ENCODE measurements around the gene MMP13. TPM values are rescaled to one million over a fixed set of nuclear protein-coding genes. Genes with fewer than 3 reads are reported as not detected.

Gene MMP13
- polyA plus RNA-seq, 1 experiment = not detected

GRCh38 chr11:102966011-102966410, 10.5 kb upstream of the MMP13 start:
- H3K27ac ChIP-seq (ENCODE audit: low read depth, low read length) = no peak overlapping the region
- no peak for TF ChIP-seq CTCF (IDR thresholded peaks at IDR 0.05; ENCODE audit: low read depth, low read length)
- no peak overlapping the region for H3K4me3 ChIP-seq (ENCODE audit: low read depth, low read length)
- H3K27me3 ChIP-seq (ENCODE audit: control insufficient read depth, insufficient read depth, low read length) = no peaks in the 10 kb centered on the region
- peaks cover 3% of the 10 kb centered on the region; the same call in 1 of the 2 replicates for H3K9me3 ChIP-seq (ENCODE audit: control insufficient read depth, insufficient read depth, low read length)
- POLR2A ChIA-PET = no interaction called here
- DNase-seq (ENCODE audit: low read depth, low spot score) = no peak
- CTCF ChIA-PET = interaction anchor here (0.8 to 2.0 kb wide), 3 partner anchors 25 to 156 kb away, joined by 3 to 12 read pairs (median 5); no protein-coding TSS in a partner anchor

- Histone ChIP-seq H3K27me3 (ENCODE audit: control insufficient read depth, insufficient read depth, low read length) (no peaks in the 10 kb centered on the region), H3K4me3 (ENCODE audit: low read depth, low read length) (no peak overlapping the region), H3K9me3 (ENCODE audit: control insufficient read depth, insufficient read depth, low read length) (peaks cover 3% of the 10 kb centered on the region; the same call in 1 of the 2 replicates), H3K27ac (ENCODE audit: low read depth, low read length) (no peak overlapping the region)
- TF ChIP-seq CTCF (IDR thresholded peaks at IDR 0.05; ENCODE audit: low read depth, low read length) = no peak
- no peak for DNase-seq (ENCODE audit: low read depth, low spot score)
- POLR2A ChIA-PET = no interaction called here
- CTCF ChIA-PET = interaction anchor here (2.0 kb wide), 2 partner anchors 24 to 71 kb away, joined by 5 to 12 read pairs; no protein-coding TSS in a partner anchor
Observed at GRCh38 chr11:102964867-102965266, 9.3 kb upstream of the MMP13 start.

DNA sequence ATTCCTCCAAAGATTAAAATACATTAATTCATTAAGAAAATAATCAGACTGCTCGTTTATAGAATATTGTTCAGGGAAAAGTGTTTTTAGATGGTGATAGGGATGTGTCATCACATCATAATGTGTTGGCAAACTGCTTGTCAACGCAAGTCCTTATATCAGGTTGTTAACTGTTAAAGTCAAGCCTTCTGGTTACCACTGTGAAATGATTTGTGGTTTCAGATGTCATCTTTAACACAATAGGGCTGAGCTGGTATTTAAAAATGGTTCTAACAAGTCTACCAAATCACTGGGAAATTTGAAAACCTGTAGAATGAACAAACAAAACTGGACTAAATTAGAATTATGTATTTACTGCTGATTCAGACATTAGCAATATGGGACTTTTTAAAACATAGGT, 2.4 kb upstream of the MMP13 start:
- POLR2A ChIA-PET = no interaction called here
- Histone ChIP-seq H3K27ac (ENCODE audit: low read depth, low read length) (no peak overlapping the region), H3K4me3 (ENCODE audit: low read depth, low read length) (no peak overlapping the region), H3K9me3 (ENCODE audit: control insufficient read depth, insufficient read depth, low read length) (no peaks in the 10 kb centered on the region), H3K27me3 (ENCODE audit: control insufficient read depth, insufficient read depth, low read length) (no peaks in the 10 kb centered on the region)
- CTCF ChIA-PET = interaction anchor here (1.3 to 3.7 kb wide), 2 partner anchors 17 kb away, joined by 7 to 26 read pairs; no protein-coding TSS in a partner anchor
- TF ChIP-seq CTCF (IDR thresholded peaks at IDR 0.05; ENCODE audit: low read depth, low read length) = no peak
- DNase-seq (ENCODE audit: low read depth, low spot score) = no peak

DNA sequence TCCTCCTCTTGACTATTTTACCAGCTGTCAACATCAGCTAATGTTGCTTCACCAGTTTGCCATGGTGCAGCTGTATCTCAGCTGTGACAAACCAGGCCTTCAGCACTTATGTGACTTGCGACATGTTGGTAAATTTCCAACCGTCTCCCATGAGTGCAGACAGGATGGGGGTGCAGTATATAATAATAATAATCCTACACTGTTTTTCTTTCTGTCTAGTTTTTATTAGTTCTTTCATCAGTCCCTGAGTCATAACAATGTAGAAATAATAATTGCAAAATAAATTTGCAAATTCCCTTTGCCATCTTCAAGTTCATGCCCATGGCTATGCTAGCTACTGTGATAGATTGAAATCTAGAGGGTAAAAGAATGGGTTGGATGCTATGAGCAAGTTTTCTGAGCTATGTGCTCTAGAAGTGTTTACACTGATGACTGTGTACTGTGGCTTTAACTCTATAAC, 4.9 kb downstream of the MMP13 start:
- no peak overlapping the region for H3K27ac ChIP-seq (ENCODE audit: low read depth, low read length)
- TF ChIP-seq CTCF (IDR thresholded peaks at IDR 0.05; ENCODE audit: low read depth, low read length) = no peak
- no peak overlapping the region for H3K4me3 ChIP-seq (ENCODE audit: low read depth, low read length)
- no peaks in the 10 kb centered on the region for H3K27me3 ChIP-seq (ENCODE audit: control insufficient read depth, insufficient read depth, low read length)
- no peak for DNase-seq (ENCODE audit: low read depth, low spot score)
- POLR2A ChIA-PET = interaction anchor here (0.7 kb wide), 1 partner anchor 85 kb away, joined by 3 read pairs; no protein-coding TSS in a partner anchor
- H3K9me3 ChIP-seq (ENCODE audit: control insufficient read depth, insufficient read depth, low read length) = no peaks in the 10 kb centered on the region
- CTCF ChIA-PET = interaction anchor here (1.2 to 1.8 kb wide), 3 partner anchors 10 to 86 kb away, joined by 4 to 15 read pairs (median 4); no protein-coding TSS in a partner anchor

DNA sequence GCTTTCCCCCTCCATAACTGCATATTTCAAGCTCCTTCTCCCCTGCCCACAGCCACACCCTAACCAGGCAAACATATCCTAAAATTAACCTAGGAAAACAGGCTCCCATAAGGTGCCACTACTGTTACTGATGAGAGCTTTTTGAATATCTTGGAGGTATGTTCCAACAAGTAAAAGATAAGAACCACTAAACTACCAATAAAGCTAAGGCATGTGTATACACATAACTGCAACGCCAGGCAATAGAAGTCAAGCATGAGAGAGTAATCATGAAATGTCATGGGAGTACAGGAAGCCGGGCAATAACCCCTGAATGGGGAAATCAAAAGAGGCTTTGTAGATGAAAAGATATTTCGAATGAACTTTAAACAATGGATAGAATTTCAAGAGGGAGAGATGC, 9.3 kb downstream of the MMP13 start:
- DNase-seq (ENCODE audit: low read depth, low spot score) = no peak
- TF ChIP-seq CTCF (IDR thresholded peaks at IDR 0.05; ENCODE audit: low read depth, low read length) = no peak
- ChIA-PET CTCF (interaction anchor here (1.0 to 3.0 kb wide), 5 partner anchors 10 to 213 kb away, joined by 3 to 32 read pairs (median 5); no protein-coding TSS in a partner anchor), POLR2A (interaction anchor here (0.6 kb wide), 1 partner anchor 13 kb away, joined by 6 read pairs; no protein-coding TSS in a partner anchor)
- Histone ChIP-seq H3K27ac (ENCODE audit: low read depth, low read length) (no peak overlapping the region), H3K4me3 (ENCODE audit: low read depth, low read length) (no peak overlapping the region), H3K27me3 (ENCODE audit: control insufficient read depth, insufficient read depth, low read length) (no peaks in the 10 kb centered on the region), H3K9me3 (ENCODE audit: control insufficient read depth, insufficient read depth, low read length) (no peaks in the 10 kb centered on the region)
